HEK293T (cell line): ENCODE data around the gene PPP1R13B.

Experiments used
- CTCF ChIA-PET: fragments of 350-600 bp; formaldehyde crosslinking; extraction: SDS; loops from one replicate; lab custom pipeline; 2021; ENCODE audit warnings: antibody characterized with exemption, inconsistent platforms; lab: Yijun Ruan, JAX
- POLR2A ChIA-PET: fragments of 350-600 bp; formaldehyde crosslinking; extraction: SDS; loops from one replicate; lab custom pipeline; 2020; ENCODE audit warnings: antibody characterized with exemption, inconsistent platforms; lab: Yijun Ruan, JAX
- DNase-seq: peaks from one replicate; pipeline ENCODE4 v3.0.0; 2012; ENCODE audit warnings: mixed read lengths; ENCODE audit errors: extremely low spot score
- ARNT ChIP-seq: fragments of 450-650 bp; IDR thresholded peaks from 2 replicates; pipeline ENCODE4 v1.6.1; 2017; ENCODE audit warnings: mild to moderate bottlenecking
- BHLHE40 ChIP-seq: fragments of 450-650 bp; IDR thresholded peaks from 2 replicates; pipeline ENCODE4 v1.6.1; 2016; ENCODE audit warnings: mild to moderate bottlenecking, moderate library complexity, borderline replicate concordance
- CTBP1 ChIP-seq: fragments of 450-650 bp; IDR thresholded peaks from 2 replicates; pipeline ENCODE4 v1.6.1; 2016; ENCODE audit warnings: borderline replicate concordance
- ELF4 ChIP-seq: fragments of 450-650 bp; IDR thresholded peaks from 2 replicates; pipeline ENCODE4 v1.6.1; 2017; ENCODE audit warnings: antibody characterized with exemption
- FOXA1 ChIP-seq: fragments of 450-650 bp; IDR thresholded peaks from 2 replicates; pipeline ENCODE4 v1.6.1; 2016; ENCODE audit warnings: mild to moderate bottlenecking
- FOXK2 ChIP-seq: fragments of 450-650 bp; IDR thresholded peaks from 2 replicates; pipeline ENCODE4 v1.6.1; 2016; ENCODE audit warnings: mild to moderate bottlenecking
- FOXM1 ChIP-seq: fragments of 450-650 bp; IDR thresholded peaks from 2 replicates; pipeline ENCODE4 v1.6.1; 2017; ENCODE audit warnings: mild to moderate bottlenecking, borderline replicate concordance
- HDGF ChIP-seq: fragments of 450-650 bp; IDR thresholded peaks from 2 replicates; pipeline ENCODE4 v1.6.1; 2017; ENCODE audit warnings: antibody characterized with exemption, borderline replicate concordance
- L3MBTL2 ChIP-seq: fragments of 450-650 bp; conservative IDR thresholded peaks from 2 replicates; pipeline ENCODE4 v1.6.1; 2016; ENCODE audit warnings: mild to moderate bottlenecking
- LEF1 ChIP-seq: fragments of 450-650 bp; IDR thresholded peaks from 2 replicates; pipeline ENCODE4 v1.6.1; 2017; ENCODE audit warnings: mild to moderate bottlenecking, borderline replicate concordance
- NFRKB ChIP-seq: fragments of 450-650 bp; IDR thresholded peaks from 2 replicates; pipeline ENCODE4 v1.6.1; 2016; ENCODE audit warnings: mild to moderate bottlenecking, moderate library complexity
- SP1 ChIP-seq: fragments of 450-650 bp; IDR thresholded peaks from 2 replicates; pipeline ENCODE4 v1.6.1; 2017
- SUZ12 ChIP-seq: fragments of 450-650 bp; IDR thresholded peaks from 2 replicates; pipeline ENCODE4 v1.6.1; 2016; ENCODE audit warnings: mild to moderate bottlenecking
- TARDBP ChIP-seq: fragments of 450-650 bp; IDR thresholded peaks from 2 replicates; pipeline ENCODE4 v1.6.1; 2016
- ZNF384 ChIP-seq: fragments of 450-650 bp; IDR thresholded peaks from 2 replicates; pipeline ENCODE4 v1.6.1; 2016
- TF ChIP-seq, protein P1 (sequence below): fragments of 450-650 bp; IDR thresholded peaks from 2 replicates; pipeline ENCODE4 v1.6.1; 2016

PPP1R13B gene

DNA sequence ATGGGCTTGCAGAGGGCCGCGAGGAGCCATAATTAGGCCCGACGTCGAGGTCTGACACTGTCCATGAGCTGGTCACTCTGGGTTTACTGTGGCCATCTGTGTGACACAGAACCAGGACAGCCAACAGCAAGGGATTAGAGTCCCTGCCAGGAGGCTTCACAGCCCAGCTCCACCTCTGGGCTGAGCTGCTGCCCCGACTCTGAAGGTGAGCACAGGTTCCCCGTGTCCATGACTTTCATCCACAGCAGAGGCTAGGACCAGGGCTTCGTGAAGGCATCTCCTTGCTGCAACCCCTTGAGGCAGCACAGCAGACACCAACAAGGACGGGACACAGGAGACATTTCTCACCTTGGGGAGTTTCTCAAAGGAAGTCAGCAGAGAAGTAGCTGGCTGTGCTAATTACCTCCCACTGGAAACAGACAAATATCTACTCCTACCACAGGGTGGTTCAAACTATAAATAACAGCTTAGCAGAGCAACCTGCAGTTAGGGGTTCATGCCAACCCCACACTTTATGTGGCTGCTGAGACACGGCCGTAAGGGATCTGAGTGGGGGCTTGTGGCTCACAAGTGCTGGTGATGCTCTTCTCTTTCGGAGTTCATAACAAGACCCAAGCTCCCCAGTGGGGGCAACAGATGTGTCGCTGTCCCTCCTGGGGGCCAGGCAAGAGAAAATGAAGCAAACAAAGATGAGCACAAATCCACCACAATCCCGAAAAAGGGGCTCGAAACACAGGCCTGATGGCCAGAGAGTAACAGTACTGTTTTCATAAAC lies 102.6 kb downstream of the PPP1R13B start:
- DNase-seq: no peak
- TF ChIP-seq ARNT: no peak
- no peak for TF ChIP-seq NFRKB
- ChIA-PET POLR2A (no interaction called here), CTCF (no interaction called here)

- ChIA-PET CTCF (no interaction called here), POLR2A (no interaction called here)
- TF ChIP-seq FOXA1: no peak
- no peak for TF ChIP-seq FOXM1
- TF ChIP-seq CTBP1: no peak
- no peak for TF ChIP-seq TARDBP
- TF ChIP-seq SUZ12: no peak
- no peak for TF ChIP-seq BHLHE40
- no peak for TF ChIP-seq ARNT
- no peak for TF ChIP-seq SP1
- no peak for TF ChIP-seq LEF1
- no peak for TF ChIP-seq ZNF384
- TF ChIP-seq L3MBTL2: no peak
- TF ChIP-seq, protein P1, sequence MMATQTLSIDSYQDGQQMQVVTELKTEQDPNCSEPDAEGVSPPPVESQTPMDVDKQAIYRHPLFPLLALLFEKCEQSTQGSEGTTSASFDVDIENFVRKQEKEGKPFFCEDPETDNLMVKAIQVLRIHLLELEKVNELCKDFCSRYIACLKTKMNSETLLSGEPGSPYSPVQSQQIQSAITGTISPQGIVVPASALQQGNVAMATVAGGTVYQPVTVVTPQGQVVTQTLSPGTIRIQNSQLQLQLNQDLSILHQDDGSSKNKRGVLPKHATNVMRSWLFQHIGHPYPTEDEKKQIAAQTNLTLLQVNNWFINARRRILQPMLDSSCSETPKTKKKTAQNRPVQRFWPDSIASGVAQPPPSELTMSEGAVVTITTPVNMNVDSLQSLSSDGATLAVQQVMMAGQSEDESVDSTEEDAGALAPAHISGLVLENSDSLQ: no peak
- TF ChIP-seq FOXK2: no peak
- no peak for TF ChIP-seq NFRKB
- TF ChIP-seq HDGF: no peak
- TF ChIP-seq ELF4: no peak
- DNase-seq: no peak
Measured at GRCh38 chr14:103743691-103744090, 103.7 kb downstream of the PPP1R13B start.

- TF ChIP-seq L3MBTL2: no peak
- DNase-seq: no peak
- ChIA-PET POLR2A (no interaction called here), CTCF (no interaction called here)
Measured at GRCh38 chr14:103742499-103743255, 104.7 kb downstream of the PPP1R13B start.

- no peak for TF ChIP-seq BHLHE40
- DNase-seq: no peak
- ChIA-PET POLR2A (no interaction called here), CTCF (no interaction called here)
Measured at GRCh38 chr14:103741876-103742275, 105.5 kb downstream of the PPP1R13B start.

- no peak for DNase-seq
- CTCF ChIA-PET: no interaction called here
- TF ChIP-seq SUZ12 (no peak), FOXA1 (no peak), HDGF (no peak), L3MBTL2 (no peak), CTBP1 (no peak), BHLHE40 (no peak), NFRKB (no peak), SP1 (no peak), TARDBP (no peak), ELF4 (no peak), FOXK2 (no peak), ARNT (no peak), ZNF384 (no peak), LEF1 (no peak), FOXM1 (no peak)
- TF ChIP-seq, protein P1: no peak
- POLR2A ChIA-PET: interaction anchor here (1.1 kb wide), 1 partner anchor 26 kb away, joined by 3 read pairs; the partner anchor contains the start of genes XRCC3 and ZFYVE21
Measured at GRCh38 chr14:103740991-103741689, 106.2 kb downstream of the PPP1R13B start.

GRCh38 chr14:103739793-103740501 lies 107.4 kb downstream of the PPP1R13B start:
- no peak for DNase-seq
- CTCF ChIA-PET: interaction anchor here (0.6 kb wide), 1 partner anchor 65 kb away, joined by 3 read pairs; no protein-coding TSS in a partner anchor
- POLR2A ChIA-PET: no interaction called here
- no peak for TF ChIP-seq FOXM1
- no peak for TF ChIP-seq NFRKB
- TF ChIP-seq LEF1: no peak
- no peak for TF ChIP-seq TARDBP
- no peak for TF ChIP-seq ZNF384
- TF ChIP-seq ARNT: no peak
- no peak for TF ChIP-seq L3MBTL2
- TF ChIP-seq, protein P1: no peak
- TF ChIP-seq HDGF: no peak
- TF ChIP-seq ELF4: no peak
- TF ChIP-seq SUZ12: no peak
- TF ChIP-seq FOXA1: no peak
- TF ChIP-seq FOXK2: no peak
- no peak for TF ChIP-seq CTBP1
- TF ChIP-seq SP1: no peak
- no peak for TF ChIP-seq BHLHE40
